ENCODE results near the gene AXL. TPM values are rescaled to one million over a fixed set of nuclear protein-coding genes. Genes with fewer than 3 reads are reported as not detected.

Gene AXL
- total and polyA plus RNA-seq, 2 of the 13 experiments (the other 11 are each of a cell fraction or from before 2014, with no cell fraction given): 0.71 to 5.9 TPM

GRCh38 chr19:41295499-41295898, 76.5 kb downstream of the AXL start:
- H3K79me2 ChIP-seq (ENCODE audit: insufficient read depth, low read length): no peaks in the 10 kb centered on the region
- POLR2A ChIA-PET: interaction anchor here (2.1 kb wide), 1 partner anchor 32 kb away, joined by 4 read pairs; the partner anchor contains the start of gene HNRNPUL1
- no peak overlapping the region for H3K9ac ChIP-seq (ENCODE audit: insufficient read depth, low read depth, low read length)
- no TSS peak for BruUV-seq (replicated peaks)
- in situ Hi-C loops (cut with HindIII; ENCODE audit: extremely low pct_ligation_motif_present, low pct_unique_long_range_greater_than_20kb) (no loop called here), intact Hi-C loops (cut with micrococcal nuclease; ENCODE audit: unreplicated experiment) (no loop called here)
- no peaks in the 10 kb centered on the region for H3K27me3 ChIP-seq (ENCODE audit: control insufficient read depth in 1 of 2, insufficient read depth in 2 of 2, low read length in 2 of 2)
- peaks cover 53 to 100% of the 10 kb centered on the region in 2 experiments for H3K36me3 ChIP-seq (replicated peaks in 1 of 2; ENCODE audit: control insufficient read depth in 1 of 2, insufficient read depth in 2 of 2, low read length in 2 of 2)
- no peak overlapping the region for H3K4me2 ChIP-seq (ENCODE audit: low read depth, low read length)
- DNase-seq (ENCODE audit: low spot score): no peak
- no peak for FAIRE-seq
- H2AFZ ChIP-seq (ENCODE audit: low read length): no peak overlapping the region
- TF ChIP-seq ZNF317 (CRISPR knock-in tag; IDR thresholded peaks at IDR 0.05) (no peak), ZBTB26 (CRISPR knock-in tag; IDR thresholded peaks at IDR 0.05; ENCODE audit: borderline replicate concordance) (no peak), SYNCRIP (IDR thresholded peaks at IDR 0.05; ENCODE audit: insufficient read depth, low read depth, low read length) (no peak), MBNL3 (CRISPR knock-in tag; conservative IDR thresholded peaks at IDR 0.05) (no peak), HMGA1 (CRISPR knock-in tag; conservative IDR thresholded peaks at IDR 0.05) (no peak), GABPA (IDR thresholded peaks at IDR 0.05; ENCODE audit: low read depth, low read length) (no peak), GABPA (CRISPR knock-in tag; IDR thresholded peaks at IDR 0.05; ENCODE audit: low read depth) (no peak), HNRNPK (IDR thresholded peaks at IDR 0.05; ENCODE audit: low read depth, low read length, poor library complexity, severe bottlenecking) (no peak), ZNF773 (CRISPR knock-in tag; IDR thresholded peaks at IDR 0.05; ENCODE audit: borderline replicate concordance) (no peak), ZFP90 (CRISPR knock-in tag; IDR thresholded peaks at IDR 0.05; ENCODE audit: borderline replicate concordance) (no peak), XBP1 (CRISPR knock-in tag; IDR thresholded peaks at IDR 0.05) (no peak), ZNF782 (CRISPR knock-in tag; IDR thresholded peaks at IDR 0.05; ENCODE audit: borderline replicate concordance) (no peak), MLX (CRISPR knock-in tag; IDR thresholded peaks at IDR 0.05) (no peak)
- CTCF ChIA-PET (ENCODE audit: low intra/inter-chr PET ratio, low total read pairs): no interaction called here
- ATAC-seq: no peak
- H3K4me3 ChIP-seq (replicated peaks in 1 of 3; ENCODE audit: insufficient read depth in 1 of 3, low read depth in 2 of 3, low read length in 3 of 3): no peak overlapping the region
- H4K20me1 ChIP-seq (ENCODE audit: insufficient read depth, low read length): peaks cover 3% of the 10 kb centered on the region; the same call in 1 of the 2 replicates
- H3K9me3 ChIP-seq (ENCODE audit: low read length): no peaks in the 10 kb centered on the region
- no peak overlapping the region for H3K27ac ChIP-seq (ENCODE audit: extremely low read length, insufficient read depth, low read length)
- H3K4me1 ChIP-seq (ENCODE audit: insufficient read depth, low read length): no peaks in the 10 kb centered on the region
- WGBS (ENCODE audit: low lambda C conversion rate): 90% methylated on average over 6 of the region's 6 CpGs

Measured in HepG2 (cell line).